Measurements from ENCODE around the gene MKRN2. TPM values are rescaled to one million over a fixed set of nuclear protein-coding genes. Genes with fewer than 3 reads are reported as not detected.

Gene MKRN2
- total and polyA plus RNA-seq, 4 donors: 15.7 to 30.8 (median 23.3) TPM

DNA sequence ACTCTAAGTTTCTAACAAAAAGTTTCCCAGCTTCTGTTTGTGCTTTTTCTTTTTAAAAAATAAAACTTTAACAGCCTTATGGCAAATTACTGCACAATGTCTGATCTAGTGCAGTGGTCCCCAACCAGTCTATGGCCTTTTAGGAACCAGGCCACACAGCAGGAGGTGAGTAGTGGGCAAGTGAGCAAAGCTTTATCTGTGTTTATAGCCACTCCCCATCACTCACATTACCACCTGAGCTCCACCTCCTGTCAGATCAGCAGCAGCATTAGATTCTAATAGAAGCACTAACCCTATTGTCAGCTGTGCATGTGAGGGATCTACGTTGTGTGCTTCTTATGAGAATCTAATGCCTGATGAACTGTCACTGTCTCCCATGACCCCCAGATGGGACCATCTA, 5.6 kb downstream of the MKRN2 start:
- 77 to 86% methylated on average over 1 of the region's 1 CpG for WGBS, 2 donors
- peaks cover 5 to 23% (median 12%) of the 10 kb centered on the region in 5 donors for H3K4me1 ChIP-seq (ENCODE audit: control insufficient read depth in 5 of 5, insufficient read depth in 5 of 5, low read length in 5 of 5)
- TF ChIP-seq, protein P1, sequence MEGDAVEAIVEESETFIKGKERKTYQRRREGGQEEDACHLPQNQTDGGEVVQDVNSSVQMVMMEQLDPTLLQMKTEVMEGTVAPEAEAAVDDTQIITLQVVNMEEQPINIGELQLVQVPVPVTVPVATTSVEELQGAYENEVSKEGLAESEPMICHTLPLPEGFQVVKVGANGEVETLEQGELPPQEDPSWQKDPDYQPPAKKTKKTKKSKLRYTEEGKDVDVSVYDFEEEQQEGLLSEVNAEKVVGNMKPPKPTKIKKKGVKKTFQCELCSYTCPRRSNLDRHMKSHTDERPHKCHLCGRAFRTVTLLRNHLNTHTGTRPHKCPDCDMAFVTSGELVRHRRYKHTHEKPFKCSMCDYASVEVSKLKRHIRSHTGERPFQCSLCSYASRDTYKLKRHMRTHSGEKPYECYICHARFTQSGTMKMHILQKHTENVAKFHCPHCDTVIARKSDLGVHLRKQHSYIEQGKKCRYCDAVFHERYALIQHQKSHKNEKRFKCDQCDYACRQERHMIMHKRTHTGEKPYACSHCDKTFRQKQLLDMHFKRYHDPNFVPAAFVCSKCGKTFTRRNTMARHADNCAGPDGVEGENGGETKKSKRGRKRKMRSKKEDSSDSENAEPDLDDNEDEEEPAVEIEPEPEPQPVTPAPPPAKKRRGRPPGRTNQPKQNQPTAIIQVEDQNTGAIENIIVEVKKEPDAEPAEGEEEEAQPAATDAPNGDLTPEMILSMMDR (IDR thresholded peaks at IDR 0.05; ENCODE audit: control extremely low read depth, extremely low read depth): no peak

DNA sequence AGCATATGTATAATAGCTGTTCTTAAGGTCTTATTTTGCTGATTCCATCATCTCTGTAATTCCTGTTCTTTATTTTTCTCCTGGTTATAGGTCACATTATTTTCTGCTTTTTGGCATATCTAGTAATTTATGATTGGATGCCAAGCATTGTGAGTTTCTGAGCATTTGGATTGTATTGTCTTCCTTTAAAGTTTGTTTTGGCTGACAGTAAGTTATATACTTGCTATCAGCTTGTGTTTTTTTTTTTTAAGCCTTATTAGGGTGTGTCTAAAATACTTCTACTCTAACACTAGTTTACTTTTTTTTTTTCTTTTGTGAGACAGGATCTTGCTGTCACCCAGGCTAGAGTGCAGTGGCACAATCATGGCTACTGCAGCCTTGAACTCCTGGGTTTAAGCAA, 10.1 kb downstream of the MKRN2 start:
- Histone ChIP-seq H3K9ac (ENCODE audit: insufficient read depth in 1 of 2, low read length in 2 of 2) (no peak overlapping the region), H3K9me3 (ENCODE audit: control insufficient read depth in 4 of 4, insufficient read depth in 3 of 4, low read length in 3 of 4) (no peaks in the 10 kb centered on the region), H3K36me3 (ENCODE audit: control insufficient read depth in 4 of 4, insufficient read depth in 4 of 4, low read length in 4 of 4) (peaks cover 15 to 26% (median 21%) of the 10 kb centered on the region in 4 donors), H3K4me3 (no peak overlapping the region), H3K4me1 (ENCODE audit: control insufficient read depth in 5 of 5, insufficient read depth in 5 of 5, low read length in 5 of 5) (peaks cover 0 to 3% (median 0%) of the 10 kb centered on the region in 5 donors), H3K27ac (ENCODE audit: low read depth in 1 of 2, low read length in 1 of 2) (no peak overlapping the region), H3K27me3 (ENCODE audit: control insufficient read depth in 3 of 3, insufficient read depth in 3 of 3, low read length in 2 of 3) (no peaks in the 10 kb centered on the region)
- DNase-seq (no peak), ATAC-seq (ENCODE audit: insufficient read depth, low FRiP score) (no peak)
- TF ChIP-seq, protein P1 (IDR thresholded peaks at IDR 0.05; ENCODE audit: control extremely low read depth, extremely low read depth): no peak

More for the DNA sequence above, 5.6 kb downstream of the MKRN2 start:
- H3K9me3 ChIP-seq (ENCODE audit: control insufficient read depth in 4 of 4, insufficient read depth in 3 of 4, low read length in 3 of 4): no peaks in the 10 kb centered on the region
- no peaks in the 10 kb centered on the region for H3K27me3 ChIP-seq (ENCODE audit: control insufficient read depth in 3 of 3, insufficient read depth in 3 of 3, low read length in 2 of 3)
- ATAC-seq (ENCODE audit: insufficient read depth, low FRiP score): no peak
- no peak overlapping the region for H3K4me3 ChIP-seq
- peaks cover 0 to 2% (median 0%) of the 10 kb centered on the region in 4 donors for H3K36me3 ChIP-seq (ENCODE audit: control insufficient read depth in 4 of 4, insufficient read depth in 4 of 4, low read length in 4 of 4)
- no peak overlapping the region for H3K9ac ChIP-seq (ENCODE audit: insufficient read depth in 1 of 2, low read length in 2 of 2)
- no peak overlapping the region for H3K27ac ChIP-seq (ENCODE audit: low read depth in 1 of 2, low read length in 1 of 2)
- no peak for DNase-seq

DNA sequence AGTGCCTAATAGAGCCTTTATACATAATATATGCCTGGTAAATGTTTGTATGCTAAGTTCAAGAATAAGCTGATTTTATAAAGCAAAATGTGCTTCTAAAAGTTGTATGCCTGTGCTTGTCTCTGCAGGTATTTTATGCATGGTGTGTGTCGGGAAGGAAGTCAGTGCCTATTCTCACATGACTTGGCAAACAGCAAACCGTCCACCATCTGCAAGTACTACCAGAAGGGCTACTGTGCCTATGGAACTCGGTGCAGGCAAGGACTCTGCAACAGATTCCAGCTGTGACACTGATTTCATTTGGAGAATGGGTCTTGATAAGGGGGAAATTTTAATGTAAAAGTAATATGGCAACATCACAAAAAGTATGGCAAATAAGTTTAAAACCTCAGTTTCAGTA, 11.9 kb downstream of the MKRN2 start:
- WGBS, 2 donors: 68 to 80% methylated on average over 3 of the region's 3 CpGs
- DNase-seq: no peak
- no peak overlapping the region for H3K27ac ChIP-seq (ENCODE audit: low read depth in 1 of 2, low read length in 1 of 2)
- H3K9me3 ChIP-seq (ENCODE audit: control insufficient read depth in 4 of 4, insufficient read depth in 3 of 4, low read length in 3 of 4): no peaks in the 10 kb centered on the region
- H3K9ac ChIP-seq (ENCODE audit: insufficient read depth in 1 of 2, low read length in 2 of 2): no peak overlapping the region
- TF ChIP-seq, protein P1 (IDR thresholded peaks at IDR 0.05; ENCODE audit: control extremely low read depth, extremely low read depth): no peak
- peaks cover 0 to 3% (median 0%) of the 10 kb centered on the region in 5 donors for H3K4me1 ChIP-seq (ENCODE audit: control insufficient read depth in 5 of 5, insufficient read depth in 5 of 5, low read length in 5 of 5)
- H3K36me3 ChIP-seq (ENCODE audit: control insufficient read depth in 4 of 4, insufficient read depth in 4 of 4, low read length in 4 of 4): peaks cover 22 to 35% (median 33%) of the 10 kb centered on the region in 4 donors
- H3K27me3 ChIP-seq (ENCODE audit: control insufficient read depth in 3 of 3, insufficient read depth in 3 of 3, low read length in 2 of 3): no peaks in the 10 kb centered on the region
- no peak for ATAC-seq (ENCODE audit: insufficient read depth, low FRiP score)
- H3K4me3 ChIP-seq: no peak overlapping the region

DNA sequence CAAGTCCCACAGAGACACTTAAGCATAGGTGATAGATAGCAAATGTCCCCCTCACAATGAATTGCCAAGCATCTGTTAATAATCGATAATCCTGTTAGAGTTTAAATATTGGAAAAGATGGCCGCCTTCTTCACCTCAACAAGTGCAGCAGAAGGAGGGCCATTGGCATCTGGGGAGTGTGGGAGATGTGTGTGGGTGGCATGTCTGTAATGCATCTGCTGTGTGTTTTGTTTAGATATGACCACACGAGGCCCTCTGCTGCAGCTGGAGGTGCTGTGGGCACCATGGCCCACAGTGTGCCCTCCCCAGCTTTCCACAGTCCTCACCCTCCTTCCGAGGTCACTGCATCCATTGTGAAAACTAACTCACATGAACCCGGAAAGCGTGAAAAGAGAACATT, 12.9 kb downstream of the MKRN2 start:
- 91 to 92% methylated on average over 6 of the region's 6 CpGs for WGBS, 2 donors
- peaks cover 32 to 46% (median 37%) of the 10 kb centered on the region in 4 donors for H3K36me3 ChIP-seq (ENCODE audit: control insufficient read depth in 4 of 4, insufficient read depth in 4 of 4, low read length in 4 of 4)
- TF ChIP-seq, protein P1 (IDR thresholded peaks at IDR 0.05; ENCODE audit: control extremely low read depth, extremely low read depth): no peak
- H3K4me1 ChIP-seq (ENCODE audit: control insufficient read depth in 5 of 5, insufficient read depth in 5 of 5, low read length in 5 of 5): peaks cover 0 to 11% (median 3%) of the 10 kb centered on the region in 5 donors
- no peak overlapping the region for H3K4me3 ChIP-seq
- no peaks in the 10 kb centered on the region for H3K9me3 ChIP-seq (ENCODE audit: control insufficient read depth in 4 of 4, insufficient read depth in 3 of 4, low read length in 3 of 4)
- H3K9ac ChIP-seq (ENCODE audit: insufficient read depth in 1 of 2, low read length in 2 of 2): no peak overlapping the region
- ATAC-seq (ENCODE audit: insufficient read depth, low FRiP score) (no peak), DNase-seq (no peak)
- no peaks in the 10 kb centered on the region for H3K27me3 ChIP-seq (ENCODE audit: control insufficient read depth in 3 of 3, insufficient read depth in 3 of 3, low read length in 2 of 3)
- H3K27ac ChIP-seq (ENCODE audit: low read depth in 1 of 2, low read length in 1 of 2): no peak overlapping the region
